ENCODE results near the gene DCUN1D2.
A peak's percentile ranks its signal among the peaks of the same experiment; 100 is the strongest.

DCUN1D2 gene

GRCh38 chr13:113490496-113491417, at the start of gene DCUN1D2:
Gene DCUN1D2 (minus strand): TSS chr13:113490711. CDS start chr13:113490669, 42 bp downstream.
- H3K4me1 Mint-ChIP-seq: peaks cover 44% of the 10 kb centered on the region
- H3K27me3 Mint-ChIP-seq: no peaks in the 10 kb centered on the region
- H3K27ac Mint-ChIP-seq: peak within 1 kb of the TSS; percentile 79

GRCh38 chr13:113539822-113540221, 49.3 kb upstream of the DCUN1D2 start:
- Mint-ChIP-seq H3K4me1 (no peaks in the 10 kb centered on the region), H3K4me3 (no peak overlapping the region), H3K36me3 (peaks cover 29% of the 10 kb centered on the region), H3K9me3 (no peaks in the 10 kb centered on the region), H3K27ac (no peak overlapping the region), H3K27me3 (no peaks in the 10 kb centered on the region)
- ATAC-seq (ENCODE audit: low read depth) (no peak), DNase-seq (ENCODE audit: low spot score in 2 of 2) (no peak)

More at GRCh38 chr13:113490496-113491417, at the start of gene DCUN1D2:
- DNase-seq (ENCODE audit: low spot score in 2 of 2) (peak; percentile 68 to 87), ATAC-seq (ENCODE audit: low read depth) (peak; percentile 78)
- Mint-ChIP-seq H3K4me3 (peak within 1 kb of the TSS; percentile 90), H3K9me3 (no peaks in the 10 kb centered on the region), H3K36me3 (peaks cover 7% of the 10 kb centered on the region)

GRCh38 chr13:113539176-113539575, 48.7 kb upstream of the DCUN1D2 start:
- H3K4me3 Mint-ChIP-seq: no peak overlapping the region
- no peak overlapping the region for H3K27ac Mint-ChIP-seq
- no peak for DNase-seq (ENCODE audit: low spot score in 2 of 2)
- no peaks in the 10 kb centered on the region for H3K27me3 Mint-ChIP-seq
- H3K36me3 Mint-ChIP-seq: peaks cover 29% of the 10 kb centered on the region
- H3K9me3 Mint-ChIP-seq: no peaks in the 10 kb centered on the region
- ATAC-seq (ENCODE audit: low read depth): no peak
- H3K4me1 Mint-ChIP-seq: no peaks in the 10 kb centered on the region

GRCh38 chr13:113538689-113539058, 48.2 kb upstream of the DCUN1D2 start:
- Mint-ChIP-seq H3K27ac (no peak overlapping the region), H3K36me3 (peaks cover 29% of the 10 kb centered on the region), H3K9me3 (no peaks in the 10 kb centered on the region), H3K4me1 (no peaks in the 10 kb centered on the region), H3K4me3 (no peak overlapping the region), H3K27me3 (no peaks in the 10 kb centered on the region)
- ATAC-seq (ENCODE audit: low read depth) (no peak), DNase-seq (ENCODE audit: low spot score in 2 of 2) (no peak)

GRCh38 chr13:113537909-113538688, 47.6 kb upstream of the DCUN1D2 start:
- Mint-ChIP-seq H3K9me3 (no peaks in the 10 kb centered on the region), H3K4me3 (no peak overlapping the region), H3K4me1 (no peaks in the 10 kb centered on the region), H3K36me3 (peaks cover 28% of the 10 kb centered on the region), H3K27me3 (no peaks in the 10 kb centered on the region), H3K27ac (no peak overlapping the region)
- ATAC-seq (ENCODE audit: low read depth) (no peak), DNase-seq (ENCODE audit: low spot score in 2 of 2) (no peak)

GRCh38 chr13:113537205-113537604, 46.7 kb upstream of the DCUN1D2 start:
- Mint-ChIP-seq H3K4me3 (no peak overlapping the region), H3K4me1 (no peaks in the 10 kb centered on the region), H3K36me3 (peaks cover 28% of the 10 kb centered on the region), H3K9me3 (no peaks in the 10 kb centered on the region), H3K27me3 (no peaks in the 10 kb centered on the region), H3K27ac (no peak overlapping the region)
- no peak for DNase-seq (ENCODE audit: low spot score in 2 of 2)
- ATAC-seq (ENCODE audit: low read depth): no peak

GRCh38 chr13:113536461-113537110, 46.1 kb upstream of the DCUN1D2 start:
- Mint-ChIP-seq H3K27ac (no peak overlapping the region), H3K9me3 (no peaks in the 10 kb centered on the region), H3K4me1 (no peaks in the 10 kb centered on the region), H3K4me3 (no peak overlapping the region), H3K27me3 (no peaks in the 10 kb centered on the region), H3K36me3 (peaks cover 32% of the 10 kb centered on the region)
- ATAC-seq (ENCODE audit: low read depth) (no peak), DNase-seq (ENCODE audit: low spot score in 2 of 2) (no peak)

- Mint-ChIP-seq H3K27me3 (no peaks in the 10 kb centered on the region), H3K4me1 (no peaks in the 10 kb centered on the region), H3K27ac (no peak overlapping the region), H3K36me3 (peaks cover 28% of the 10 kb centered on the region), H3K9me3 (no peaks in the 10 kb centered on the region), H3K4me3 (no peak overlapping the region)
- no peak for ATAC-seq (ENCODE audit: low read depth)
- DNase-seq (ENCODE audit: low spot score in 2 of 2): no peak
Observed at GRCh38 chr13:113535381-113535781, 44.9 kb upstream of the DCUN1D2 start.

- Mint-ChIP-seq H3K4me3 (no peak overlapping the region), H3K9me3 (no peaks in the 10 kb centered on the region), H3K4me1 (no peaks in the 10 kb centered on the region), H3K27me3 (no peaks in the 10 kb centered on the region), H3K36me3 (peaks cover 27% of the 10 kb centered on the region), H3K27ac (no peak overlapping the region)
- no peak for DNase-seq (ENCODE audit: low spot score in 2 of 2)
- no peak for ATAC-seq (ENCODE audit: low read depth)
Observed at GRCh38 chr13:113534236-113534860, 43.8 kb upstream of the DCUN1D2 start.

- no peak for DNase-seq (ENCODE audit: low spot score in 2 of 2)
- Mint-ChIP-seq H3K36me3 (peaks cover 25% of the 10 kb centered on the region), H3K4me3 (no peak overlapping the region), H3K27ac (no peak overlapping the region), H3K9me3 (no peaks in the 10 kb centered on the region), H3K4me1 (no peaks in the 10 kb centered on the region), H3K27me3 (no peaks in the 10 kb centered on the region)
- ATAC-seq (ENCODE audit: low read depth): no peak
Observed at GRCh38 chr13:113533161-113533840, 42.8 kb upstream of the DCUN1D2 start.

GRCh38 chr13:113532156-113532806, 41.8 kb upstream of the DCUN1D2 start:
- Mint-ChIP-seq H3K27me3 (no peaks in the 10 kb centered on the region), H3K4me3 (no peak overlapping the region), H3K9me3 (no peaks in the 10 kb centered on the region), H3K4me1 (peaks cover 5% of the 10 kb centered on the region), H3K36me3 (peaks cover 24% of the 10 kb centered on the region), H3K27ac (no peak overlapping the region)
- no peak for ATAC-seq (ENCODE audit: low read depth)
- DNase-seq (ENCODE audit: low spot score in 2 of 2): no peak

GRCh38 chr13:113531041-113531873, 40.7 kb upstream of the DCUN1D2 start:
- ATAC-seq (ENCODE audit: low read depth): no peak
- DNase-seq (ENCODE audit: low spot score in 2 of 2): no peak
- Mint-ChIP-seq H3K27ac (no peak overlapping the region), H3K36me3 (peaks cover 26% of the 10 kb centered on the region), H3K4me1 (peaks cover 8% of the 10 kb centered on the region), H3K9me3 (no peaks in the 10 kb centered on the region), H3K4me3 (no peak overlapping the region), H3K27me3 (no peaks in the 10 kb centered on the region)
